Naive thymus-derived CD4-positive, alpha-beta T cell (primary cell): Measurements from ENCODE around the gene DYNLT2B. TPM values are rescaled to one million over a fixed set of nuclear protein-coding genes. Genes with fewer than 3 reads are reported as not detected.
A peak's percentile ranks its signal among the peaks of the same experiment; 100 is the strongest.

Experiments used
- ATAC-seq: fragments of 150-1000 bp; cut with Tn5 transposase; 2 replicates; pipeline ENCODE4 v1.10.0; 2021; ENCODE audit warnings: mild to moderate bottlenecking, moderate library complexity
- CTCF ChIA-PET: fragments of 350-600 bp; sonication (Branson Sonifier 250); formaldehyde crosslinking; loops from one replicate; lab custom pipeline; 2021; ENCODE audit warnings: antibody characterized with exemption; lab: Charles Lee
- POLR2A ChIA-PET: fragments of 350-600 bp; sonication (Branson Sonifier 250); formaldehyde crosslinking; loops from one replicate; lab custom pipeline; 2021; ENCODE audit warnings: antibody characterized with exemption, inconsistent platforms; lab: Charles Lee
- DNase-seq, 9 donors: peaks; one replicate each; pipeline versions ENCODE4 v3.0.0 to v3.0.0-alpha.2; 2020 to 2022; ENCODE audit warnings: mixed read lengths in 1 of 9
- H3K27ac ChIP-seq: one replicate; pipeline ENCODE4 v1.7.0; 2013; ENCODE audit warnings: mild to moderate bottlenecking, low read depth, low read length, moderate library complexity
- H3K27me3 ChIP-seq, 2 donors: one replicate each; pipeline ENCODE4 v1.7.0; 2013; ENCODE audit warnings: low read length in 2 of 2, mild to moderate bottlenecking in 2 of 2, moderate library complexity in 2 of 2; ENCODE audit not compliant: control insufficient read depth in 2 of 2, insufficient read depth in 2 of 2
- H3K36me3 ChIP-seq, 3 experiments: 1 replicate in 2 of 3; 2 replicates in 1 of 3; pipeline ENCODE4 v1.7.0; 2013; ENCODE audit warnings: low read length in 3 of 3, mild to moderate bottlenecking in 3 of 3, moderate library complexity in 1 of 3; ENCODE audit not compliant: insufficient read depth in 3 of 3, control insufficient read depth in 2 of 3
- H3K4me1 ChIP-seq, 2 donors: one replicate each; pipeline ENCODE4 v1.7.0; 2013; ENCODE audit warnings: low read length in 2 of 2, mild to moderate bottlenecking in 2 of 2, moderate library complexity in 1 of 2; ENCODE audit not compliant: control insufficient read depth in 2 of 2, insufficient read depth in 2 of 2
- H3K4me3 ChIP-seq: 2 replicates; pipeline ENCODE4 v1.7.0; 2013; ENCODE audit warnings: mild to moderate bottlenecking, low read length
- H3K9me3 ChIP-seq, 3 experiments: 1 replicate in 2 of 3; 2 replicates in 1 of 3; pipeline ENCODE4 v1.7.0; 2013; ENCODE audit warnings: low read length in 3 of 3; ENCODE audit not compliant: control insufficient read depth in 2 of 3
- H3K27ac Mint-ChIP-seq, 9 donors: one replicate each; pipeline ENCODE4 v1.8.0; 2020 to 2022; ENCODE audit warnings: mixed read lengths in 9 of 9, mild to moderate bottlenecking in 8 of 9, moderate library complexity in 5 of 9, inconsistent platforms in 2 of 9
- H3K27me3 Mint-ChIP-seq, 5 donors: one replicate each; pipeline ENCODE4 v1.8.0; 2021 to 2022; ENCODE audit warnings: mixed read lengths in 5 of 5, mild to moderate bottlenecking in 1 of 5
- H3K36me3 Mint-ChIP-seq, 5 donors: one replicate each; pipeline ENCODE4 v1.8.0; 2020 to 2022; ENCODE audit warnings: mixed read lengths in 5 of 5, mild to moderate bottlenecking in 3 of 5, inconsistent platforms in 1 of 5
- H3K4me1 Mint-ChIP-seq, 7 donors: one replicate each; pipeline ENCODE4 v1.8.0; 2020 to 2022; ENCODE audit warnings: mixed read lengths in 7 of 7, mild to moderate bottlenecking in 3 of 7, inconsistent platforms in 1 of 7
- H3K4me3 Mint-ChIP-seq, 10 donors: one replicate each; pipeline ENCODE4 v1.8.0; 2020 to 2022; ENCODE audit warnings: mild to moderate bottlenecking in 10 of 10, mixed read lengths in 10 of 10, moderate library complexity in 6 of 10, inconsistent platforms in 2 of 10
- H3K9me3 Mint-ChIP-seq, 11 donors: one replicate each; pipeline ENCODE4 v1.8.0; 2020 to 2022; ENCODE audit warnings: mixed read lengths in 11 of 11, mild to moderate bottlenecking in 4 of 11, inconsistent platforms in 1 of 11, moderate library complexity in 1 of 11
- intact Hi-C, 2 donors: fragments of 100-400 bp; cut with micrococcal nuclease; formaldehyde crosslinking; loops; one replicate each; pipeline ENCODE4 v1.15.1; 2023
- polyA plus RNA-seq, 2 donors: library from polyadenylated mRNA; unstranded; fragments of 300-500 nt; fragmentation: Illumina TruSeq; gene quantifications; one replicate each; pipeline ENCODE4 v1.2.3, GENCODE V29; 2021
- total RNA-seq, 6 experiments: library from RNA in 5 of 6; stranded (reverse) in 5 of 6; gene quantifications; 1 replicate in 5 of 6; 2 replicates in 1 of 6; pipeline ENCODE4 v1.2.3 and lab custom pipeline; 2021 to 2026

Gene DYNLT2B
- total and polyA plus RNA-seq, 7 experiments from 2014 or later: 3.3 to 20.8 (median 5.1) TPM

DNA sequence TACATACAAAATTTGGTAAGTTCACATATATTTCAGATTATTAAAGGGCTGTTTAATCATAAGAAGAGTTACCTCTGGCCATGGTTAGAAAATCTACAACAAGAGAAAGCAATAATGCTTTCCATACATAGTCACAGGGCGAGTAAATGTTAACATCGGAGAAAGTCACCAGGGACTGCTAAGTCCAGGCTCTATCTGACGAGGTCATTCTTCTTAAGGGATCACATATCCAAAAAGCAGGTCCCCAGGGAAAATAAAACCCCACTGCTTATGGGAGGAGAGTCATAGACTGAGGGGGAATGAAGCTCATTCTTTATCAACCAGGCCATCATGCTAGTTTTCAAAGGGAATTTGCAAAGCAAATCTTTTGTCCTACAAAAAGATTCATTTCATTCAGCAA, 33.6 kb downstream of the DYNLT2B start:
- Histone ChIP-seq H3K27ac (no peak overlapping the region), H3K4me3 (no peak overlapping the region), H3K27me3 (no peaks in the 10 kb centered on the region), H3K9me3 (no peaks in the 10 kb centered on the region), H3K4me1 (peaks cover 12 to 22% of the 10 kb centered on the region in 2 donors), H3K36me3 (peaks cover 0 to 10% (median 0%) of the 10 kb centered on the region in 3 experiments)
- no peak for ATAC-seq
- H3K27me3 Mint-ChIP-seq: peaks cover 0 to 2% (median 0%) of the 10 kb centered on the region in 5 donors
- intact Hi-C loops: no loop called here
- H3K9me3 Mint-ChIP-seq: no peaks in the 10 kb centered on the region
- ChIA-PET POLR2A (no interaction called here), CTCF (no interaction called here)
- peak overlapping the region in 7 of 9 donors; percentile 0 to 76 (median 34) for H3K27ac Mint-ChIP-seq
- no peak for DNase-seq
- H3K4me3 Mint-ChIP-seq: peak overlapping the region in 1 of 10 donors; percentile 3
- H3K36me3 Mint-ChIP-seq: peaks cover 0 to 20% (median 4%) of the 10 kb centered on the region in 5 donors
- peaks cover 31 to 77% (median 67%) of the 10 kb centered on the region in 7 donors for H3K4me1 Mint-ChIP-seq

DNA sequence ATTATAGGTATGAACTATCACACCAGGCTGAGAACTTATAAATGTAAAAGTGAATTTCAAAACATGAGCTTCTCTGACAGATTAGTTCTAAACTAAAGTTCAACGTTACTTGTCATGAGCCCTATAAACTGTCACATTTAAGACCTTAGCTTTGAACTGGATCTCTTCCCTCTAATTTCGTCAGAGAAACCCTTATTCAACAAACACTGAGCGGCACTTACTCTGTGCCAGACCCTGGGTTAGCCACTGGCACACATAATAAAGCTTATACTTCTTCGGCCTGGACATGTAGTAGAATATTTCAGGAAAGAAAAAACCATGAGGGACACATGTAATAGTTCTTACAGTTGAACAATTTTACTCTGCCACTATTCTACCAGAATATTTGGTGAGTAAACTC, 36.1 kb downstream of the DYNLT2B start:
- ATAC-seq (no peak), DNase-seq (no peak)
- no peak overlapping the region for H3K4me3 Mint-ChIP-seq
- Histone ChIP-seq H3K4me1 (peaks cover 11 to 22% of the 10 kb centered on the region in 2 donors), H3K27ac (no peak overlapping the region), H3K27me3 (no peaks in the 10 kb centered on the region), H3K4me3 (no peak overlapping the region), H3K9me3 (no peaks in the 10 kb centered on the region), H3K36me3 (peaks cover 0 to under 1% (median 0%) of the 10 kb centered on the region in 3 experiments)
- POLR2A ChIA-PET: interaction anchor here (1.2 kb wide), 1 partner anchor 43 kb away, joined by 3 read pairs; no protein-coding TSS in a partner anchor
- H3K9me3 Mint-ChIP-seq: peaks cover 0 to 2% (median 0%) of the 10 kb centered on the region in 11 donors
- CTCF ChIA-PET: no interaction called here
- intact Hi-C loops: no loop called here
- peaks cover 0 to 25% (median 0%) of the 10 kb centered on the region in 5 donors for H3K36me3 Mint-ChIP-seq
- H3K27ac Mint-ChIP-seq: peak overlapping the region in 5 of 9 donors; percentile 3 to 72 (median 29)
- peaks cover 31 to 79% (median 68%) of the 10 kb centered on the region in 7 donors for H3K4me1 Mint-ChIP-seq
- no peaks in the 10 kb centered on the region for H3K27me3 Mint-ChIP-seq

DNA sequence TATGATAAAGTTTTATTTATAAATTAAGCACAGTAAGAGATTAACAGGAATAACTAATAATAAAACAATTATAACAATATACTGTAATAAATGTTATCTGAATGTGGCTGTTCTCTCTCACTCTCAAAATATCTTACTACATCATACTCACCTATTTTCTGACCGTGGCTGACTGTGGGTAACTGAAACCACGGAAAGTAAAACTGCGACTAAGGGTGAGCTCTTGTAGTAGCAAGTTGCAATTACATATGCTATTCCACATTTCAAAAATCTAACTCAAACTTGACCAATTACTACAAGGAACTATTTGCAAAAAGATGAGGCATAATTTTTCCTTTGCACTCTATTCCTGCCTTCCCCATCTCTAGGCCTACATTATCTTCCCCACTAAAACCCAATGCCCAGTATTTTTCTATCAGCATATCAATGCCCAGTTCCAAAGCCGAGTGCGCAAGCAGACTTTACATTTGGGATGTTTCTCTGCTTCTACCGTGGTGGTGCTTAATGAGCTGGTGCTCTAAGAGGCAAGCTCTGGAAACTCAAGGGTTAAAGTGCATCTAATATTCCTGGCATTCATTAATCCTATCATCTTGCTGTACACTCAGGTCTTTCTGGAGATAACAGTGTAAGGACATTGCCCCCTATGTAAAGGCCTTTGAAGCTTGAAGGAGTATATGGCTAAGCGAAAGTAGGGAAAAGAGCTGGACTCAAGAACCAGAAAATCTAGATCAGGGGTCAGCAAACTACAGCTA, 37.2 kb downstream of the DYNLT2B start:
- peaks cover 0 to 26% (median 0%) of the 10 kb centered on the region in 5 donors for H3K36me3 Mint-ChIP-seq
- peaks cover 21 to 72% (median 57%) of the 10 kb centered on the region in 7 donors for H3K4me1 Mint-ChIP-seq
- ATAC-seq (no peak), DNase-seq (no peak)
- H3K27me3 ChIP-seq: no peaks in the 10 kb centered on the region
- POLR2A ChIA-PET: interaction anchor here (0.7 kb wide), 1 partner anchor 36 kb away, joined by 3 read pairs; no protein-coding TSS in a partner anchor
- intact Hi-C loops: no loop called here
- CTCF ChIA-PET: no interaction called here
- H3K9me3 ChIP-seq: no peaks in the 10 kb centered on the region
- H3K27me3 Mint-ChIP-seq: no peaks in the 10 kb centered on the region
- peak overlapping the region in 1 of 10 donors; percentile 70 for H3K4me3 Mint-ChIP-seq
- peaks cover under 1 to 11% of the 10 kb centered on the region in 2 donors for H3K4me1 ChIP-seq
- H3K9me3 Mint-ChIP-seq: peaks cover 0 to 2% (median 0%) of the 10 kb centered on the region in 11 donors
- H3K27ac Mint-ChIP-seq: peak overlapping the region in 3 of 9 donors; percentile 10 to 39 (median 33)
- H3K36me3 ChIP-seq: no peaks in the 10 kb centered on the region
- no peak overlapping the region for H3K27ac ChIP-seq
- H3K4me3 ChIP-seq: no peak overlapping the region

DNA sequence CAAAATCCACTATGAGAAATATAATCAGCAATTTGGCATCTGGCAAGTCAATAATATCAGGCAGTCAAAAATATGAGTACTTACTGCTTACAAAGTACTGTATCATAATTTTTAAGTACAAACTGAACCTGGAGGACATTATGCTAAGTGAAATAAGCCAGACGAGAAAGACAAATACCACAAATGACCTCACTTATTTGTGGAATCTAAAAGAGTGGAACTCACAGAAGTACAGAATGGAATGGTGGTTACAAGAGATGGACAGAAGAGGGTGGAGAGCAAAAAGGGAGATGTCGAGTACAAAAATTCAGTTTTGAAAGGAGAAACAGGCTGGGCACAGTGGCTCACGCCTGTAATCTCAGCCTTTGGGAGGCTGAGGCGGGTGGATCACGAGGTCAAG, 42.9 kb downstream of the DYNLT2B start:
- ATAC-seq: no peak
- intact Hi-C loops: loop anchor here in 1 of 2 donors (5.0 to 10.0 kb wide), 2 partner anchors 227 to 360 kb away; partner anchors contain the start of genes NRROS and RNF168
- peaks cover 21 to 63% (median 39%) of the 10 kb centered on the region in 7 donors for H3K4me1 Mint-ChIP-seq

GRCh38 chr3:196274585-196274984, 43.5 kb downstream of the DYNLT2B start:
- H3K9me3 ChIP-seq: no peaks in the 10 kb centered on the region
- ATAC-seq: peak; percentile 91
- H3K9me3 Mint-ChIP-seq: peaks cover 0 to 2% (median 0%) of the 10 kb centered on the region in 11 donors
- CTCF ChIA-PET: interaction anchor here (1.4 kb wide), 1 partner anchor 13 kb away, joined by 5 read pairs; no protein-coding TSS in a partner anchor
- no peaks in the 10 kb centered on the region for H3K27me3 Mint-ChIP-seq
- peak overlapping the region; percentile 41 to 84 (median 74) for H3K4me3 Mint-ChIP-seq
- peak overlapping the region; percentile 7 for H3K4me3 ChIP-seq
- peak overlapping the region; percentile 50 for H3K27ac ChIP-seq
- POLR2A ChIA-PET: no interaction called here
- H3K27me3 ChIP-seq: no peaks in the 10 kb centered on the region
- peaks cover 0 to 16% (median 0%) of the 10 kb centered on the region in 3 experiments for H3K36me3 ChIP-seq
- peaks cover 4 to 39% (median 20%) of the 10 kb centered on the region in 5 donors for H3K36me3 Mint-ChIP-seq
- H3K27ac Mint-ChIP-seq: peak overlapping the region; percentile 57 to 96 (median 89)
- H3K4me1 Mint-ChIP-seq: peaks cover 19 to 62% (median 37%) of the 10 kb centered on the region in 7 donors
- DNase-seq: peak in 8 of 9 donors; percentile 20 to 72 (median 42)
- intact Hi-C loops: loop anchor here (1.0 to 10.0 kb wide), 5 partner anchors 13 to 360 kb away; partner anchors contain the start of genes DYNLT2B (in 2 of the 2), PCYT1A (in 2 of the 2), NRROS (in 1 of the 2) and UBXN7 (in 1 of the 2)
- H3K4me1 ChIP-seq: peaks cover 10 to 21% of the 10 kb centered on the region in 2 donors

More for the DNA sequence above, 42.9 kb downstream of the DYNLT2B start:
- Mint-ChIP-seq H3K9me3 (peaks cover 0 to 2% (median 0%) of the 10 kb centered on the region in 11 donors), H3K27me3 (no peaks in the 10 kb centered on the region), H3K36me3 (peaks cover 4 to 36% (median 17%) of the 10 kb centered on the region in 5 donors), H3K27ac (peak overlapping the region; percentile 57 to 96 (median 89)), H3K4me3 (peak overlapping the region in 8 of 10 donors; percentile 49 to 84 (median 76))
- POLR2A ChIA-PET: no interaction called here
- H3K27ac ChIP-seq: peak overlapping the region; percentile 50
- H3K27me3 ChIP-seq: no peaks in the 10 kb centered on the region
- H3K9me3 ChIP-seq: no peaks in the 10 kb centered on the region
- no peak overlapping the region for H3K4me3 ChIP-seq
- peaks cover 0 to 13% (median 0%) of the 10 kb centered on the region in 3 experiments for H3K36me3 ChIP-seq
- CTCF ChIA-PET: interaction anchor here (1.4 kb wide), 1 partner anchor 13 kb away, joined by 5 read pairs; no protein-coding TSS in a partner anchor
- DNase-seq: no peak
- H3K4me1 ChIP-seq: peaks cover 10 to 21% of the 10 kb centered on the region in 2 donors

GRCh38 chr3:196273655-196274054, 44.4 kb downstream of the DYNLT2B start:
- Mint-ChIP-seq H3K27ac (peak overlapping the region in 3 of 9 donors; percentile 84 to 96 (median 92)), H3K36me3 (peaks cover 9 to 42% (median 26%) of the 10 kb centered on the region in 5 donors), H3K4me1 (peaks cover 20 to 63% (median 37%) of the 10 kb centered on the region in 7 donors), H3K27me3 (no peaks in the 10 kb centered on the region), H3K4me3 (peak overlapping the region in 1 of 10 donors; percentile 82), H3K9me3 (no peaks in the 10 kb centered on the region)
- ChIA-PET POLR2A (interaction anchor here (0.5 kb wide), 1 partner anchor 157 kb away, joined by 3 read pairs; no protein-coding TSS in a partner anchor), CTCF (interaction anchor here (0.6 kb wide), 1 partner anchor 15 kb away, joined by 4 read pairs; no protein-coding TSS in a partner anchor)
- no peak for DNase-seq
- intact Hi-C loops: loop anchor here (1.0 to 10.0 kb wide), 5 partner anchors 14 to 361 kb away; partner anchors contain the start of genes DYNLT2B (in 2 of the 2), PCYT1A (in 2 of the 2), NRROS (in 1 of the 2) and UBXN7 (in 1 of the 2)
- peaks cover 10 to 21% of the 10 kb centered on the region in 2 donors for H3K4me1 ChIP-seq
- H3K36me3 ChIP-seq: peaks cover 0 to 24% (median 0%) of the 10 kb centered on the region in 3 experiments
- ATAC-seq: no peak
- no peaks in the 10 kb centered on the region for H3K27me3 ChIP-seq
- peak overlapping the region; percentile 7 for H3K4me3 ChIP-seq
- H3K9me3 ChIP-seq: no peaks in the 10 kb centered on the region
- peak overlapping the region; percentile 50 for H3K27ac ChIP-seq
